ENCODE results near the gene LPP.
"Not testable (repeated sequence)": the region's sequence is repeated elsewhere in the genome, so short reads cannot be mapped to it uniquely, and the experiment has no call there.

The LPP gene

DNA sequence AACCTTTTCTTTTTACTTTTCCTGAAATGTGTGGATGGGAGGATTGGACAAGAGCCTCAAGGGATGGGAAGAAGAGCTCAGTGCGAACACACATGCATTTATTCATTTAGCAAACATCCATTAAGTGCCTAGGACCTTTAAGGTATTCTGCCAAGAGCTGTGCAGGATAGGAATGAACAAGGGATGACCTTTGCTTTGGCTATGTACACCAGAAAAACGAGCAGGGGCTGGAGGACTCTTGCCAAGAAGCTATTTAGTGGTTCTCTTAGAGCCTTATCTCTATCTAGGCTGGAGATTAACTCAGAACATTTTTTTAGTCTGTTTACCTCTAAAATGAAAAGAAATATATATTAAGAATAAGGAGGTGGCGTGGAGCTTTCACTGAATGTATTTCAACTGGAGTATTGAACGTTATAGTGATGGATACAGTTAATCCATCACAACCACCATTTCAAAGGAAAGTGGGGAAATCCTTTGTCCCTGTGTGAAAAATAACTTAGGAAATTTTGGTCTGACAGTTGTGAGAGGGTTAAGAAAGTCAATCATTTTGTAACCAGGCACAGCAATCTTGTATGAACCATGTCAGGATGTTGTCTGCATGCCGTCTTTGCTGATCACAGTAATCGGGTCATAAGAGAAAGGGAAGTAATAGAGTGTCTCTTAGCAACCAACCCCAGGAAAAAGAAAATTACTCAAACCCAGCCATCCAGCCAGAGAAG is 279.0 kb downstream of the LPP start:
- DNase-seq (ENCODE audit: low read depth, low spot score) = no peak

- DNase-seq (ENCODE audit: low read depth, low spot score) = no peak
Measured at GRCh38 chr3:188433521-188434150, 279.7 kb downstream of the LPP start.

DNA sequence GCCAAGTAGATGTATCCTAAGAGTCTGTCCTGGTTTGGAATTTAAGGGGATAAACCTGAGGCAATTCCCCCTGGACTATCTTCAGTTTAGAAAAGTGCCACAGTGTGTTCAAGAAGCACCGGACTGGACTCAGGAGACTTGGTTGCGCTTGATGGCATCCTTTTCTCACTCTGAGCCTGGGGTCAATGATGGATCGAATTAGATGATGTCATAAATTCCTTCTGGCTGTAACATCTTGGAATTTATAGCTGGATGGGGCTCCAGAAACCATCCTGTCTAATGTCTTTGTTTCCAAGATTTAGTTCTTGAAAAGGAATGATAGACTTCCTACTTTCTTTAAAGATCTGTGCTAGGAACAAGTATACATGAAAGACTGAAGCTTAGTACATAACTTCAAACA is 280.6 kb downstream of the LPP start:
- DNase-seq (ENCODE audit: low read depth, low spot score) = no peak

- no peak for DNase-seq (ENCODE audit: low read depth, low spot score)
Measured at GRCh38 chr3:188435266-188435665, 281.3 kb downstream of the LPP start.

DNA sequence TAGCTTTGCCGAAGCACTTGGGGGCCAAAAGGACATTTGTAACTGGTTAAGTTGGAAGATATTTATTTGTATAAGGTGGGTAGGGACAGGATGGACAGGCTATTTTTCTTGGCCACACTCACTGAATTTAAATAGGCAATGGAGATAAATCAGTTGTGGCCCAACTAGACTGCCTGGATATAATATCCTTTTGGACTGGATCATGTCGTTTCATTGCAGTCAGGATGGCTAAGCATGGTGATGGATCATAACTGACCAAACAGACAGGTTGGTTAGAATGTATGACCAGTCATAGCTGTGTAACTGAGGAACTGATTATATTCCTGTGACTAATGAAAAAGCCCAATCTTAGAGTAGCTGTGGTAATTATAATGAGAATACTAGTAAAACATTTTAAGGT is 284.0 kb downstream of the LPP start:
- no peak for DNase-seq (ENCODE audit: low read depth, low spot score)

- DNase-seq (ENCODE audit: low read depth, low spot score) = no peak
Measured at GRCh38 chr3:188439080-188439479, 285.1 kb downstream of the LPP start.

- DNase-seq (ENCODE audit: low read depth, low spot score) = no peak
Measured at GRCh38 chr3:188440340-188440972, 286.5 kb downstream of the LPP start.

DNA sequence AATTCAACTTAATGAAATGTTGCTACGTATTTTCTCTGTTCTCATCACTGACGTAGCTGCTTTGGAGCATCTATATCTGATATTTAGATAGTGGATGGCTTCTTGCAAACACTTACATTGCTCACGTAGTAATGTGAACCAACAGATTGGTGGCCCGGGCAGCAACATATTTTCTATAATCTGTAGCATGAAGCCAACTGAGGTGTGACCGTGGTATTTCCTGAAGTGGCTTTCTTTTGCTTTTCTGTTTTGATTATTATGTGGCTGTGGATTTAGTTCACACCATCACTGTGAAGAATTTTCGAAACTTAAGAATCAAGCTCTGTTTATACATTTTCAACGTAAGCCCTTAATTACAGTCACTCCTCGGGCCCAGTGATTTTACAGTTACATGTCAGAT is 288.5 kb downstream of the LPP start:
- DNase-seq (ENCODE audit: low read depth, low spot score) = no peak

DNA sequence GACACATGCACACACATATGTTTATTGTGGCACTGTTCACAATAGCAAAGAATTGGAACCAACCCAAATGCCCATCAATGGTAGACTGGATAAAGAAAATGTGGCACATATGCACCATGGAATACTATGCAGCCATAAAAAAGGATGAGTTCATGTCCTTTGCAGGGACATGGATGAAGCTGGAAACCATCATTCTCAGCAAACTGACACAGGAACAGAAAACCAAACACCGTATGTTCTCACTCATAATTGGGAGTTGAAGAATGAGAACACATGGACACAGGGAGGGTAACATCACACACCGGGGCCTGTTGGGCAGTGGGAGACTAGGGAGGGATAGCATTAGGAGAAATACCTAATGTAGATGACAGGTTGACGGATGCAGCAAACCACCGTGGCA is 291.2 kb downstream of the LPP start:
- DNase-seq (ENCODE audit: low read depth, low spot score) = not testable (repeated sequence)

GRCh38 chr3:188446014-188446413 is 292.1 kb downstream of the LPP start:
- DNase-seq (ENCODE audit: low read depth, low spot score) = no peak

GRCh38 chr3:188446766-188447165 is 292.8 kb downstream of the LPP start:
- no peak for DNase-seq (ENCODE audit: low read depth, low spot score)

- DNase-seq (ENCODE audit: low read depth, low spot score) = no peak
Measured at GRCh38 chr3:188448813-188449212, 294.9 kb downstream of the LPP start.

DNA sequence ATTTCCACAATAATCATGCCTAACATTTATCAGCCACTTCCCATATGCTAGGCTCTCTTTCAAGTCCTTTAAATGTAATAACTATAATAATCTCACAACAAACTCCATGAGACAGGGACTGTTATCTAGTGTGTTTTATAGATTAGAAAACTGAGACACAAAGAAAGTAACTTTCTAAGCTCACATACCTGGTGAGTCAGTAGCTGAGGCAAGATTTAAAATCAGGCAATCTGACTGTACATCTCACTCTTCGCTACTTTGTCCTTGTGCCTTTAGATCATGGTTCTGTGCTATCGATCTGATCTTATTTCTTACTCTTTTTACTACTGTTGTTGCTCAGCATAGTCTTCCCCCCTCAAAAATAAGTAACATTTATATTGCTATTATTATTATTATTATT is 295.5 kb downstream of the LPP start:
- DNase-seq (ENCODE audit: low read depth, low spot score) = no peak

GRCh38 chr3:188452158-188452772 is 298.3 kb downstream of the LPP start:
- no peak for DNase-seq (ENCODE audit: low read depth, low spot score)

- no peak for DNase-seq (ENCODE audit: low read depth, low spot score)
Measured at GRCh38 chr3:188453431-188454384, 299.8 kb downstream of the LPP start.

GRCh38 chr3:188455748-188456147 is 301.8 kb downstream of the LPP start:
- DNase-seq (ENCODE audit: low read depth, low spot score) = no peak

DNA sequence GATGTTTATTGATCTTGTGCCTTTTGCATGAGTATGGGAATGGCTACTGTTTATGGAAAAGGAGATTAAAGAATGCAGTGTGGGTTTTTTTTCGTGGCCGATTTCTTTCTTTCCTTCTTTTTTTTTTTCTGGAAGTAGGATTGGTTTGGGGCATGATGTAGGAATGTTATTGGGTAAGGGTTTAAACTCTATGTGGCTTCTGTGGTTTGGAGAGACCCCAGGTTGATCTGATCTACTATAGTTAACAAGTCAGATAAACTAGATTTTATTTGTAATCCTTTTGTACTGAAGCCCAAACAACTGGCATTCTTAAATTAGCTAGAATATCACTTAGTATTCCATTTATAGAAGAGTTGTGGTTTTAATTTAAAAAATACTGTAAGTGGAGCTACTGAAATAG is 304.8 kb downstream of the LPP start:
- DNase-seq (ENCODE audit: low read depth, low spot score) = no peak

- no peak for DNase-seq (ENCODE audit: low read depth, low spot score)
Measured at GRCh38 chr3:188465311-188465710, 311.4 kb downstream of the LPP start.

- no peak for DNase-seq (ENCODE audit: low read depth, low spot score)
Measured at GRCh38 chr3:188468196-188468595, 314.2 kb downstream of the LPP start.

- no peak for DNase-seq (ENCODE audit: low read depth, low spot score)
Measured at GRCh38 chr3:188468662-188469061, 314.7 kb downstream of the LPP start.

DNA sequence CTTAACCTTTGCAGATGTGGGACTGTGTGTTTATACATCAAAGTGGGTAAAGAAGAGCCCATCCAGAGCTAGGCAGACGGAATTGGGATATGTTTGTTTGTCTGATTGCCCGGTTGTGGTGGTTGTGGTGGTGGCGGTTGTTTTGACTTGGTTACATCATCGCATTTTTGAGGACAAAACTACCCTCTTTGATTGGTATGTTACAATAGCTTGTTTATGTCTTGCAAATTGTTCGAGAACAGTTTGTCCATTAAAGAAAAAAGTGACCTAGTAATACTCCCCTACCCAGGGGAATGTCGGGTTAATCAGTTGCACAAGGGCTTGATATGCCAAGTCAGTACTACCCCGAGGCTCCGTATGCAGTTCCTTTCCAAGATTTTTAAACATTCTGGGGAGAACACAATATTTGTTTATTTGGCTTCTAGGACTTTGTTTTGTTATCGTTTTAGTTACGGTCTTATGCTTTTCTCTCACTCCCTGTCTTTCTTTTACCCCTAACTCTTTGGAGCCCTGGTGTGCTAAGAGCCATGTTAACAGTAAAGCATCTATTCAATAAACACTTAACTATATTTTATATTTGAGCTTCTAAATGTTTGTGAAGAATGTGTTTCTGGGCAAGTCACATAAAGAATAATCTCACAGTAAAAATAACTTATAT is 315.4 kb downstream of the LPP start:
- peak; percentile 61 for DNase-seq (ENCODE audit: low read depth, low spot score)
